Activated naive CD8-positive, alpha-beta T cell (primary cell): Measurements from ENCODE around the gene PLA2G2C.

Experiments used
- H3K27ac Mint-ChIP-seq: one replicate; pipeline ENCODE4 v1.8.0; 2021; ENCODE audit warnings: mixed read lengths
- H3K27me3 Mint-ChIP-seq: one replicate; pipeline ENCODE4 v1.8.0; 2021; ENCODE audit warnings: mixed read lengths
- H3K36me3 Mint-ChIP-seq: one replicate; pipeline ENCODE4 v1.8.0; 2021; ENCODE audit warnings: mixed read lengths
- H3K4me1 Mint-ChIP-seq: one replicate; pipeline ENCODE4 v1.8.0; 2021; ENCODE audit warnings: low read depth, mixed read lengths
- H3K4me3 Mint-ChIP-seq: one replicate; pipeline ENCODE4 v1.8.0; 2021; ENCODE audit warnings: mild to moderate bottlenecking, mixed read lengths
- H3K9me3 Mint-ChIP-seq: one replicate; pipeline ENCODE4 v1.8.0; 2021; ENCODE audit warnings: low read depth, mixed read lengths

Gene PLA2G2C

GRCh38 chr1:20125100-20125499 lies 61.2 kb downstream of the PLA2G2C start:
- Mint-ChIP-seq H3K36me3 (no peaks in the 10 kb centered on the region), H3K27me3 (peaks cover 13% of the 10 kb centered on the region), H3K4me1 (no peaks in the 10 kb centered on the region), H3K27ac (no peak overlapping the region), H3K9me3 (no peaks in the 10 kb centered on the region), H3K4me3 (no peak overlapping the region)

GRCh38 chr1:20124456-20125057 lies 61.8 kb downstream of the PLA2G2C start:
- H3K27me3 Mint-ChIP-seq: peaks cover 13% of the 10 kb centered on the region
- no peaks in the 10 kb centered on the region for H3K36me3 Mint-ChIP-seq
- no peak overlapping the region for H3K27ac Mint-ChIP-seq
- H3K4me1 Mint-ChIP-seq: no peaks in the 10 kb centered on the region
- H3K4me3 Mint-ChIP-seq: no peak overlapping the region
- H3K9me3 Mint-ChIP-seq: no peaks in the 10 kb centered on the region

- peaks cover 13% of the 10 kb centered on the region for H3K27me3 Mint-ChIP-seq
- no peaks in the 10 kb centered on the region for H3K9me3 Mint-ChIP-seq
- H3K4me3 Mint-ChIP-seq: no peak overlapping the region
- no peak overlapping the region for H3K27ac Mint-ChIP-seq
- no peaks in the 10 kb centered on the region for H3K4me1 Mint-ChIP-seq
- no peaks in the 10 kb centered on the region for H3K36me3 Mint-ChIP-seq
Measured at GRCh38 chr1:20123722-20124455, 62.4 kb downstream of the PLA2G2C start.

GRCh38 chr1:20120796-20121195 lies 65.5 kb downstream of the PLA2G2C start:
- no peaks in the 10 kb centered on the region for H3K4me1 Mint-ChIP-seq
- peaks cover 15% of the 10 kb centered on the region for H3K27me3 Mint-ChIP-seq
- no peaks in the 10 kb centered on the region for H3K36me3 Mint-ChIP-seq
- H3K27ac Mint-ChIP-seq: no peak overlapping the region
- H3K4me3 Mint-ChIP-seq: no peak overlapping the region
- no peaks in the 10 kb centered on the region for H3K9me3 Mint-ChIP-seq

GRCh38 chr1:20119347-20119746 lies 67.0 kb downstream of the PLA2G2C start, which contains the start of gene PLA2G2D:
PLA2G2D (minus strand) TSS chr1:20119536; CDS start chr1:20119498, 38 bp downstream.
- Mint-ChIP-seq H3K27ac (no peak within 1 kb of the TSS), H3K27me3 (peaks cover 12% of the 10 kb centered on the region), H3K4me1 (no peaks in the 10 kb centered on the region), H3K9me3 (no peaks in the 10 kb centered on the region), H3K36me3 (no peaks in the 10 kb centered on the region), H3K4me3 (no peak within 1 kb of the TSS)

- Mint-ChIP-seq H3K27ac (no peak overlapping the region), H3K4me3 (no peak overlapping the region)
Measured at GRCh38 chr1:20117236-20117635, 69.1 kb downstream of the PLA2G2C start.

GRCh38 chr1:20115916-20116315 lies 70.4 kb downstream of the PLA2G2C start:
- no peaks in the 10 kb centered on the region for H3K36me3 Mint-ChIP-seq
- H3K4me1 Mint-ChIP-seq: no peaks in the 10 kb centered on the region
- H3K9me3 Mint-ChIP-seq: no peaks in the 10 kb centered on the region
- no peak overlapping the region for H3K4me3 Mint-ChIP-seq
- no peak overlapping the region for H3K27ac Mint-ChIP-seq
- H3K27me3 Mint-ChIP-seq: peaks cover 7% of the 10 kb centered on the region

More at GRCh38 chr1:20117236-20117635, 69.1 kb downstream of the PLA2G2C start:
- no peaks in the 10 kb centered on the region for H3K36me3 Mint-ChIP-seq
- H3K4me1 Mint-ChIP-seq: no peaks in the 10 kb centered on the region
- peaks cover 16% of the 10 kb centered on the region for H3K27me3 Mint-ChIP-seq
- H3K9me3 Mint-ChIP-seq: no peaks in the 10 kb centered on the region

- no peaks in the 10 kb centered on the region for H3K36me3 Mint-ChIP-seq
- no peaks in the 10 kb centered on the region for H3K4me1 Mint-ChIP-seq
- H3K4me3 Mint-ChIP-seq: no peak overlapping the region
- H3K27ac Mint-ChIP-seq: no peak overlapping the region
- H3K9me3 Mint-ChIP-seq: no peaks in the 10 kb centered on the region
- H3K27me3 Mint-ChIP-seq: peaks cover 7% of the 10 kb centered on the region
Measured at GRCh38 chr1:20115479-20115878, 70.8 kb downstream of the PLA2G2C start.

- H3K4me3 Mint-ChIP-seq: no peak overlapping the region
- H3K4me1 Mint-ChIP-seq: no peaks in the 10 kb centered on the region
- H3K9me3 Mint-ChIP-seq: no peaks in the 10 kb centered on the region
- no peaks in the 10 kb centered on the region for H3K36me3 Mint-ChIP-seq
- H3K27me3 Mint-ChIP-seq: peaks cover 7% of the 10 kb centered on the region
- H3K27ac Mint-ChIP-seq: no peak overlapping the region
Measured at GRCh38 chr1:20114021-20114648, 72.2 kb downstream of the PLA2G2C start.
